WTC11 (cell line): Measurements from ENCODE around the gene VIPR2. TPM values are rescaled to one million over a fixed set of nuclear protein-coding genes. Genes with fewer than 3 reads are reported as not detected.

Experiments
- ATAC-seq: fragments of 200-7000 bp; cut with Tn5 transposase; 2 replicates; pipeline ENCODE4 v1.10.0; 2021; ENCODE audit warnings: mild to moderate bottlenecking, moderate library complexity
- CTCF ChIA-PET: fragments of 300-600 bp; sonication (Branson Sonifier 250); formaldehyde crosslinking; loops from one replicate; lab custom pipeline; 2021; ENCODE audit warnings: antibody characterized with exemption; lab: Charles Lee
- POLR2A ChIA-PET: fragments of 350-600 bp; sonication (Branson Sonifier 250); formaldehyde crosslinking; loops from one replicate; lab custom pipeline; 2021; ENCODE audit warnings: antibody characterized with exemption; lab: Charles Lee
- DNase-seq: peaks from one replicate; pipeline ENCODE4 v3.0.0; 2021; ENCODE audit warnings: low spot score
- H3K27ac Mint-ChIP-seq: 2 replicates; pipeline ENCODE4 v1.8.0; 2021; ENCODE audit warnings: mixed read lengths
- H3K27me3 Mint-ChIP-seq: 2 replicates; pipeline ENCODE4 v1.8.0; 2021; ENCODE audit warnings: low read depth, mild to moderate bottlenecking, moderate library complexity, mixed read lengths
- H3K36me3 Mint-ChIP-seq: 2 replicates; pipeline ENCODE4 v1.8.0; 2021; ENCODE audit warnings: mixed read lengths
- H3K4me1 Mint-ChIP-seq: 2 replicates; pipeline ENCODE4 v1.8.0; 2022; ENCODE audit warnings: mixed read lengths
- H3K4me3 Mint-ChIP-seq: 2 replicates; pipeline ENCODE4 v1.8.0; 2021; ENCODE audit warnings: mild to moderate bottlenecking, moderate library complexity, mixed read lengths
- H3K9me3 Mint-ChIP-seq: 2 replicates; pipeline ENCODE4 v1.8.0; 2021; ENCODE audit warnings: mixed read lengths
- EMX1 ChIP-seq: fragments of 250-450 bp; sonication (Bioruptor Pico); IDR thresholded peaks from 2 replicates; pipeline ENCODE4 v1.8.0; 2021; ENCODE audit warnings: mild to moderate bottlenecking
- ETV6 ChIP-seq: sonication (generic); formaldehyde crosslinking; IDR thresholded peaks from 2 replicates; pipeline ENCODE4 v1.8.1; 2022; ENCODE audit warnings: mild to moderate bottlenecking, missing genetic modification reagents
- FOXP1 ChIP-seq: sonication (generic); formaldehyde crosslinking; IDR thresholded peaks from 2 replicates; pipeline ENCODE4 v1.8.0; 2022; ENCODE audit warnings: missing genetic modification reagents, mild to moderate bottlenecking, moderate library complexity, borderline replicate concordance
- GABPB1 ChIP-seq: sonication (generic); formaldehyde crosslinking; IDR thresholded peaks from 2 replicates; pipeline ENCODE4 v1.8.1; 2023; ENCODE audit warnings: mild to moderate bottlenecking, missing genetic modification reagents
- JAZF1 ChIP-seq: fragments of 250-450 bp; sonication (Bioruptor Pico); IDR thresholded peaks from 2 replicates; pipeline ENCODE4 v1.9.0; 2021; ENCODE audit warnings: moderate library complexity, mild to moderate bottlenecking, inconsistent platforms
- KAT7 ChIP-seq: sonication (generic); formaldehyde crosslinking; IDR thresholded peaks from 2 replicates; pipeline ENCODE4 v1.8.1; 2023; ENCODE audit warnings: missing genetic modification reagents, mild to moderate bottlenecking, borderline replicate concordance
- OVOL2 ChIP-seq: fragments of 250-450 bp; sonication (Bioruptor Pico); IDR thresholded peaks from 2 replicates; pipeline ENCODE4 v1.9.0; 2021; ENCODE audit warnings: mild to moderate bottlenecking, borderline replicate concordance
- SMAD3 ChIP-seq: sonication (generic); formaldehyde crosslinking; IDR thresholded peaks from 2 replicates; pipeline ENCODE4 v1.8.0; 2022; ENCODE audit warnings: missing genetic modification reagents, mild to moderate bottlenecking, borderline replicate concordance
- ZBTB21 ChIP-seq: sonication (generic); formaldehyde crosslinking; IDR thresholded peaks from 2 replicates; pipeline ENCODE4 v1.8.1; 2023; ENCODE audit warnings: mild to moderate bottlenecking, missing genetic modification reagents, borderline replicate concordance
- ZNF138 ChIP-seq: sonication (generic); formaldehyde crosslinking; conservative IDR thresholded peaks from 2 replicates; pipeline ENCODE4 v1.8.1; 2022; ENCODE audit warnings: mild to moderate bottlenecking, moderate library complexity, missing genetic modification reagents
- ZNF671 ChIP-seq: fragments of 250-450 bp; sonication (Bioruptor Pico); IDR thresholded peaks from 2 replicates; pipeline ENCODE4 v1.8.0; 2021; ENCODE audit warnings: mild to moderate bottlenecking
- total RNA-seq: library from RNA; stranded (reverse); gene quantifications from 3 replicates; pipeline ENCODE4 v1.2.3, GENCODE V29; 2021
- TF ChIP-seq, protein P1 (sequence below): sonication (generic); formaldehyde crosslinking; IDR thresholded peaks from 2 replicates; pipeline ENCODE4 v1.8.1; 2023; ENCODE audit warnings: mild to moderate bottlenecking, missing genetic modification reagents, moderate library complexity
- TF ChIP-seq, protein P2 (sequence below): fragments of 250-450 bp; sonication (Bioruptor Pico); IDR thresholded peaks from 2 replicates; pipeline ENCODE4 v2.1.2; 2022; ENCODE audit warnings: mild to moderate bottlenecking, moderate library complexity
- TF ChIP-seq, protein P3 (sequence below): sonication (generic); formaldehyde crosslinking; IDR thresholded peaks from 2 replicates; pipeline ENCODE4 v1.8.1; 2022; ENCODE audit warnings: missing genetic modification reagents, borderline replicate concordance
- TF ChIP-seq, protein P4 (sequence below): sonication (generic); formaldehyde crosslinking; IDR thresholded peaks from 2 replicates; pipeline ENCODE4 v1.8.0; 2023; ENCODE audit warnings: mild to moderate bottlenecking, missing genetic modification reagents
- TF ChIP-seq, protein P5 (sequence below): fragments of 250-450 bp; sonication (Bioruptor Pico); conservative IDR thresholded peaks from 2 replicates; pipeline ENCODE4 v1.9.0; 2021; ENCODE audit warnings: mild to moderate bottlenecking

VIPR2 gene
- total RNA-seq, 1 experiment from 2014 or later = 7.5 TPM

- no peak overlapping the region for H3K4me3 Mint-ChIP-seq
- TF ChIP-seq GABPB1 (CRISPR knock-in tag) (no peak), ZNF671 (no peak), JAZF1 (CRISPR knock-in tag) (no peak), SMAD3 (no peak), EMX1 (CRISPR knock-in tag) (no peak), KAT7 (CRISPR knock-in tag) (no peak), FOXP1 (CRISPR knock-in tag) (no peak), ETV6 (no peak)
- TF ChIP-seq, protein P1, sequence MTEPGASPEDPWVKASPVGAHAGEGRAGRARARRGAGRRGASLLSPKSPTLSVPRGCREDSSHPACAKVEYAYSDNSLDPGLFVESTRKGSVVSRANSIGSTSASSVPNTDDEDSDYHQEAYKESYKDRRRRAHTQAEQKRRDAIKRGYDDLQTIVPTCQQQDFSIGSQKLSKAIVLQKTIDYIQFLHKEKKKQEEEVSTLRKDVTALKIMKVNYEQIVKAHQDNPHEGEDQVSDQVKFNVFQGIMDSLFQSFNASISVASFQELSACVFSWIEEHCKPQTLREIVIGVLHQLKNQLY = no peak
- TF ChIP-seq, protein P2, sequence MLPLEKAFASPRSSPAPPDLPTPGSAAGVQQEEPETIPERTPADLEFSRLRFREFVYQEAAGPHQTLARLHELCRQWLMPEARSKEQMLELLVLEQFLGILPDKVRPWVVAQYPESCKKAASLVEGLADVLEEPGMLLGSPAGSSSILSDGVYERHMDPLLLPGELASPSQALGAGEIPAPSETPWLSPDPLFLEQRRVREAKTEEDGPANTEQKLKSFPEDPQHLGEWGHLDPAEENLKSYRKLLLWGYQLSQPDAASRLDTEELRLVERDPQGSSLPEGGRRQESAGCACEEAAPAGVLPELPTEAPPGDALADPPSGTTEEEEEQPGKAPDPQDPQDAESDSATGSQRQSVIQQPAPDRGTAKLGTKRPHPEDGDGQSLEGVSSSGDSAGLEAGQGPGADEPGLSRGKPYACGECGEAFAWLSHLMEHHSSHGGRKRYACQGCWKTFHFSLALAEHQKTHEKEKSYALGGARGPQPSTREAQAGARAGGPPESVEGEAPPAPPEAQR = no peak
- TF ChIP-seq, protein P3, sequence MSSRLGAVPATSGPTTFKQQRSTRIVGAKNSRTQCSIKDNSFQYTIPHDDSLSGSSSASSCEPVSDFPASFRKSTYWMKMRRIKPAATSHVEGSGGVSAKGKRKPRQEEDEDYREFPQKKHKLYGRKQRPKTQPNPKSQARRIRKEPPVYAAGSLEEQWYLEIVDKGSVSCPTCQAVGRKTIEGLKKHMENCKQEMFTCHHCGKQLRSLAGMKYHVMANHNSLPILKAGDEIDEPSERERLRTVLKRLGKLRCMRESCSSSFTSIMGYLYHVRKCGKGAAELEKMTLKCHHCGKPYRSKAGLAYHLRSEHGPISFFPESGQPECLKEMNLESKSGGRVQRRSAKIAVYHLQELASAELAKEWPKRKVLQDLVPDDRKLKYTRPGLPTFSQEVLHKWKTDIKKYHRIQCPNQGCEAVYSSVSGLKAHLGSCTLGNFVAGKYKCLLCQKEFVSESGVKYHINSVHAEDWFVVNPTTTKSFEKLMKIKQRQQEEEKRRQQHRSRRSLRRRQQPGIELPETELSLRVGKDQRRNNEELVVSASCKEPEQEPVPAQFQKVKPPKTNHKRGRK = no peak
- peaks cover 20% of the 10 kb centered on the region for H3K9me3 Mint-ChIP-seq
- ATAC-seq = no peak
- no peak overlapping the region for H3K27ac Mint-ChIP-seq
- H3K4me1 Mint-ChIP-seq = peaks cover 14% of the 10 kb centered on the region
- POLR2A ChIA-PET = no interaction called here
- CTCF ChIA-PET = interaction anchor here (1.3 kb wide), 1 partner anchor 18 kb away, joined by 5 read pairs; no protein-coding TSS in a partner anchor
- peaks cover 5% of the 10 kb centered on the region for H3K36me3 Mint-ChIP-seq
- DNase-seq = no peak
- no peaks in the 10 kb centered on the region for H3K27me3 Mint-ChIP-seq
Observed at GRCh38 chr7:159048656-159049055, 96.0 kb downstream of the VIPR2 start.

GRCh38 chr7:159047536-159047935 lies 97.1 kb downstream of the VIPR2 start:
- no peaks in the 10 kb centered on the region for H3K27me3 Mint-ChIP-seq
- ATAC-seq (no peak), DNase-seq (no peak)
- TF ChIP-seq, protein P4, sequence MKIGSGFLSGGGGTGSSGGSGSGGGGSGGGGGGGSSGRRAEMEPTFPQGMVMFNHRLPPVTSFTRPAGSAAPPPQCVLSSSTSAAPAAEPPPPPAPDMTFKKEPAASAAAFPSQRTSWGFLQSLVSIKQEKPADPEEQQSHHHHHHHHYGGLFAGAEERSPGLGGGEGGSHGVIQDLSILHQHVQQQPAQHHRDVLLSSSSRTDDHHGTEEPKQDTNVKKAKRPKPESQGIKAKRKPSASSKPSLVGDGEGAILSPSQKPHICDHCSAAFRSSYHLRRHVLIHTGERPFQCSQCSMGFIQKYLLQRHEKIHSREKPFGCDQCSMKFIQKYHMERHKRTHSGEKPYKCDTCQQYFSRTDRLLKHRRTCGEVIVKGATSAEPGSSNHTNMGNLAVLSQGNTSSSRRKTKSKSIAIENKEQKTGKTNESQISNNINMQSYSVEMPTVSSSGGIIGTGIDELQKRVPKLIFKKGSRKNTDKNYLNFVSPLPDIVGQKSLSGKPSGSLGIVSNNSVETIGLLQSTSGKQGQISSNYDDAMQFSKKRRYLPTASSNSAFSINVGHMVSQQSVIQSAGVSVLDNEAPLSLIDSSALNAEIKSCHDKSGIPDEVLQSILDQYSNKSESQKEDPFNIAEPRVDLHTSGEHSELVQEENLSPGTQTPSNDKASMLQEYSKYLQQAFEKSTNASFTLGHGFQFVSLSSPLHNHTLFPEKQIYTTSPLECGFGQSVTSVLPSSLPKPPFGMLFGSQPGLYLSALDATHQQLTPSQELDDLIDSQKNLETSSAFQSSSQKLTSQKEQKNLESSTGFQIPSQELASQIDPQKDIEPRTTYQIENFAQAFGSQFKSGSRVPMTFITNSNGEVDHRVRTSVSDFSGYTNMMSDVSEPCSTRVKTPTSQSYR (CRISPR knock-in tag) = no peak
- TF ChIP-seq, protein P5, sequence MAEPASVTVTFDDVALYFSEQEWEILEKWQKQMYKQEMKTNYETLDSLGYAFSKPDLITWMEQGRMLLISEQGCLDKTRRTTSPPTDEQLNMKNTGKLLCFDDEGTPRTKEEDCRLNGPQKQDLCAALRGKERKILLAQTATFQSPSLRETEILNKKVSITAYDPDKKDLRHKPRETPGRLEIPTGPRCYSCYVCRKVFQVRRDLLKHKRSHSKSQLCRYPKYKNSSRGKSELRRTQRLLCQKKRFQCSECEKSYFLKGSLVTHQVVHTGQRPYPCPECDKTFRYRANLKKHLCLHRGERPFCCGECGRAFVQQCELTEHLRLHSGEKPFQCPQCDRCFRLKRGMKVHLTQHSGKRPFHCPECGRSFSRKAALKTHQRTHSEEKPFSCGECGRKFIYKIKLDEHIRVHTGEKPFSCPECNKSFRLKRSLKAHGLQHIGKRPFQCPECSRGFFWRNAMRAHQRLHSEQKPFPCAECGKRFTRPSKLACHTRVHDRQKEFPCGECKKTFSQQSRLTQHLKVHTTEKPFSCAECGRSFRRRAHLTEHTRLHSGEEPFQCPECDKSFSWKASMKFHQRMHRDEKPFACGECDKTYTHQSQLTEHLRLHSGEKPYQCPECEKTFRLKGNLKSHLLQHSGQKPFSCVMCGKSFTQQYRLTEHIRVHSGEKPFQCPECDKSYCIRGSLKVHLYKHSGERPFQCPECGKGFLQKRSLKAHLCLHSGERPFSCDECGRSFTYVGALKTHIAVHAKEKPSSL (CRISPR knock-in tag) = no peak
- TF ChIP-seq ZBTB21 (CRISPR knock-in tag) = no peak
- no peak for TF ChIP-seq OVOL2 (CRISPR knock-in tag)
- TF ChIP-seq ZNF138 (CRISPR knock-in tag) = no peak
- H3K27ac Mint-ChIP-seq = no peak overlapping the region; the same call in 1 of the 2 replicates
- CTCF ChIA-PET = no interaction called here
- POLR2A ChIA-PET = no interaction called here
- H3K4me1 Mint-ChIP-seq = peaks cover 14% of the 10 kb centered on the region
- H3K9me3 Mint-ChIP-seq = peaks cover 26% of the 10 kb centered on the region
- peaks cover 11% of the 10 kb centered on the region for H3K36me3 Mint-ChIP-seq
- H3K4me3 Mint-ChIP-seq = no peak overlapping the region
